Psoas muscle (tissue), 8 donors: ENCODE measurements around the gene NCR3LG1. TPM values are rescaled to one million over a fixed set of nuclear protein-coding genes. Genes with fewer than 3 reads are reported as not detected.
A peak's percentile ranks its signal among the peaks of the same experiment; 100 is the strongest.

Experiments
- ATAC-seq, 4 donors: fragments of 200-7000 bp; cut with Tn5 transposase; one replicate each; pipeline ENCODE4 v1.9.1; 2020; ENCODE audit warnings: moderate library complexity in 3 of 4, mild to moderate bottlenecking in 2 of 4
- DNase-seq, 2 donors: peaks; one replicate each; pipeline ENCODE4 v3.0.0-alpha.2; 2020
- H3K27ac ChIP-seq: fragments of 200-600 bp; one replicate; pipeline ENCODE4 v1.8.0; 2022
- H3K27me3 ChIP-seq, 3 donors: fragments of 200-600 bp in 1 of 3; one replicate each; pipeline versions ENCODE4 v1.6.1 to v1.8.0; 2013 to 2022; ENCODE audit warnings: low read length in 2 of 3, mild to moderate bottlenecking in 2 of 3, moderate library complexity in 1 of 3; ENCODE audit not compliant: insufficient read depth in 3 of 3
- H3K36me3 ChIP-seq, 2 donors: fragments of 200-600 bp in 1 of 2; one replicate each; pipeline versions ENCODE4 v1.6.1 to v1.8.0; 2013 to 2022; ENCODE audit warnings: low read depth in 1 of 2, mild to moderate bottlenecking in 1 of 2, moderate library complexity in 1 of 2; ENCODE audit not compliant: insufficient read depth in 1 of 2
- H3K4me1 ChIP-seq: fragments of 200-600 bp; one replicate; pipeline ENCODE4 v1.8.0; 2022
- H3K4me3 ChIP-seq: fragments of 200-600 bp; one replicate; pipeline ENCODE4 v1.8.0; 2022; ENCODE audit warnings: mild to moderate bottlenecking
- H3K9me3 ChIP-seq: fragments of 200-600 bp; one replicate; pipeline ENCODE4 v1.8.0; 2022
- WGBS, 3 donors: extraction: QIAGEN DNeasy Blood & Tissue Kit; methylation state at CpG; one replicate each; pipeline versions ENCODE4 v1.1.6 to v1.1.7; 2013; 5-methylcytosine and 5-hydroxymethylcytosine counted together
- intact Hi-C, 2 donors: fragments of 100-400 bp; cut with DNase I; formaldehyde crosslinking; loops; one replicate each; pipeline versions ENCODE4 v1.11.0 to v1.14.2; 2022
- polyA plus RNA-seq, 3 donors: library from polyadenylated mRNA; stranded (reverse); fragments of 200-250 nt; gene quantifications; one replicate each; pipeline ENCODE4 v1.2.3, GENCODE V29; 2013
- total RNA-seq, 4 donors: library from RNA; stranded (reverse); fragmentation: NEBNext Ultra II Directional in 2 of 4; extraction: Animal tissue kit (Norgen Biotek cat#: 25700) in 2 of 4; gene quantifications; one replicate each; pipeline versions ENCODE4 v1.2.1 to v1.2.4, GENCODE V29; 2021 to 2023
- TF ChIP-seq, protein P1 (sequence below): fragments of 200-600 bp; IDR thresholded peaks from one replicate; pipeline ENCODE4 v1.8.0; 2022; ENCODE audit warnings: antibody characterized with exemption
- donor health status: healthy with polysubstance abuse.
- donor health status: DM: no; HTN: no; CAD: no; lungs with moderate emphysema.
- donor health status: Bipolar disorder and iron deficiency.
- donor health status: healthy.
- donor health status: DM: yes; HTN: yes; CAD: no.
- donor health status: DM: no; HTN: no; CAD: no.
- donor health status: DM: no; HTN: no; CAD: no.
- donor health status: DM: yes; HTN: yes; CAD: no.

NCR3LG1 gene
- total and polyA plus RNA-seq, 7 donors: 0.01 to 0.71 (median 0.17) TPM

DNA sequence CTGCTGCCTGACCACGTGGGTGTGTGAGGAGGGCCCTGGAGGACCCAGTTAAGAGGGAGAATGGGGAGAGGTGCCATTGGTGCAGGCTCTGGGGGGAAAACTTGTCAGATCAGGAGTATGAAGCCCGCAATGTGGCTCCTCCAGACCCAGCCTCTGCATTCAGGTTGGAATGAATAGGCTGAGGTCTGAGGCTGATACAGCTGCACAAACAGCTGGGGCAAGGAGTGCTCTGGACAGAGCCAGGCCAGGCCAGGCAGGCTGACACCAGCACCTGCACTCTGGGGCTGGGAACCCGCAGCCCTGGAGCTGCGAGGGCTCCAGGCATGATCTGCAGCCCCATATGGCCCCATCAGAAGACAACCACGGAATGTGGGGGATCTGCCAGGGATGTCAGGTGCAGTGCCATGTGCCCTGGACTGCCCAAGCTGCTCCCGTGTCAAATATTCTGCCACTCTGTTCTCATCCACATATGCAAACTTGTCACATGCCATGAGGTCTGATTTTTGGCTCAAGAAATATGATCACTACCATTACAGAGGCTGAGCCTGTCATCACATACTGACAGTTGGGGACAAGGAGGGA, 64.0 kb downstream of the NCR3LG1 start:
- WGBS, 3 donors: 30 to 39% (median 32%) methylated on average over 6 of the region's 6 CpGs
- no peaks in the 10 kb centered on the region for H3K27me3 ChIP-seq
- intact Hi-C loops: loop anchor here in 1 of 2 donors (5.0 kb wide), 1 partner anchor 52 kb away; no protein-coding TSS in a partner anchor
- peak; percentile 72 to 88 for DNase-seq
- H3K4me3 ChIP-seq: no peak overlapping the region
- H3K4me1 ChIP-seq: peaks cover 25% of the 10 kb centered on the region
- TF ChIP-seq, protein P1, sequence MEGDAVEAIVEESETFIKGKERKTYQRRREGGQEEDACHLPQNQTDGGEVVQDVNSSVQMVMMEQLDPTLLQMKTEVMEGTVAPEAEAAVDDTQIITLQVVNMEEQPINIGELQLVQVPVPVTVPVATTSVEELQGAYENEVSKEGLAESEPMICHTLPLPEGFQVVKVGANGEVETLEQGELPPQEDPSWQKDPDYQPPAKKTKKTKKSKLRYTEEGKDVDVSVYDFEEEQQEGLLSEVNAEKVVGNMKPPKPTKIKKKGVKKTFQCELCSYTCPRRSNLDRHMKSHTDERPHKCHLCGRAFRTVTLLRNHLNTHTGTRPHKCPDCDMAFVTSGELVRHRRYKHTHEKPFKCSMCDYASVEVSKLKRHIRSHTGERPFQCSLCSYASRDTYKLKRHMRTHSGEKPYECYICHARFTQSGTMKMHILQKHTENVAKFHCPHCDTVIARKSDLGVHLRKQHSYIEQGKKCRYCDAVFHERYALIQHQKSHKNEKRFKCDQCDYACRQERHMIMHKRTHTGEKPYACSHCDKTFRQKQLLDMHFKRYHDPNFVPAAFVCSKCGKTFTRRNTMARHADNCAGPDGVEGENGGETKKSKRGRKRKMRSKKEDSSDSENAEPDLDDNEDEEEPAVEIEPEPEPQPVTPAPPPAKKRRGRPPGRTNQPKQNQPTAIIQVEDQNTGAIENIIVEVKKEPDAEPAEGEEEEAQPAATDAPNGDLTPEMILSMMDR: no peak
- H3K9me3 ChIP-seq: no peaks in the 10 kb centered on the region
- peak overlapping the region; percentile 89 for H3K27ac ChIP-seq
- peak; percentile 95 to 96 (median 96) for ATAC-seq
- H3K36me3 ChIP-seq: no peaks in the 10 kb centered on the region

DNA sequence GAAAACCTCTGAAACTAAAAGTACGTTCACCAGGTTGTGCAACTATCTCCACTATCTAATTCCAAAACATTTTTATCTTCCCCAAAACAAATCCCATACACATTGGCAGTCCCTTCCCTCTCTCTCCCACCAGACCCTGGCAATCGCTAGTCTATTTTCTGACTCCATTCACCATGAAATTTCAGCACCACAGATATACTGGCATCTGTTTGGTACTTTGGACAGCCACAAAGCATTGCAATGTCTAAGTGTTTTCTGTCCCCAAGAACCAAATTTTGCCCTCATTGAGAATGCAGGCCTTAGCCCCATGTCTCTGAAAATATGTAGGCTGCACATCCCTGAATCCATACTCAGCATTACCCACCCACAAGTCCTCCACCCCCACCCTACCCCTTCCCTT, 64.9 kb downstream of the NCR3LG1 start:
- H3K27me3 ChIP-seq: no peaks in the 10 kb centered on the region
- 53 to 77% (median 53%) methylated on average over 2 of the region's 2 CpGs for whole genome bisulfite sequencing, 3 donors
- intact Hi-C loops: loop anchor here in 1 of 2 donors (5.0 kb wide), 1 partner anchor 51 kb away; no protein-coding TSS in a partner anchor

DNA sequence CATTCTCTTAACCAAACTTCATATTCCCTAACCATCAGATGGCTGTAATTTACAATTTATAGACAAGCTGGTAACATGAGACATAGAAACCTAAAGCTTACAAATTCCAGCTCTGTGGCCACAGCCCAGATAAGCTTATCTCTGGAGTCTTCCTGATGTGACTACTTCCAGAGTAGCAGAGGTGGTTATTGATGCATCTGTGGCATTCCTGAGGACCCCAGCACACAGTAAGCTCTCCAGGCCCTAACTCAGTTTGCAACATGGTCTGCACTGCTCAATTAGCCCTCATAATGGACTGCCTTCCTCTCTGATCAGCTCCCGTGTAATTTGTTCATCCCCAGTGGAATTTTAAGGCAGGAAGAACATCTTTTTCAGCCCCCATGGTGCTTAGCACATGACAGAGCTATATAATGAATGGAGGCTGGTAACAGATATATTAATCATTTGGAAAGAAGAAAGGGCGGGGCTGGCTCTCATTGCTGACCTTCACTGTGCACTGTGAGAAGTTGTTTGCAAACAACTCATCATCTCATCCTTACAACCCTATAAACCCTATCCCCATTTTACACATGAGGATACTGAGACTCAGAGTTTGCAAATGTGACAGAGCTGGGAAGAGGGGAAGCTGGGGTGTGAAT, 67.0 kb downstream of the NCR3LG1 start:
- 76 to 80% (median 79%) methylated on average over 2 of the region's 2 CpGs for WGBS, 3 donors

More for the DNA sequence above, 64.9 kb downstream of the NCR3LG1 start:
- peaks cover 32% of the 10 kb centered on the region for H3K4me1 ChIP-seq
- ATAC-seq (peak in 1 of 4 donors; percentile 23), DNase-seq (no peak)
- H3K4me3 ChIP-seq: no peak overlapping the region
- no peaks in the 10 kb centered on the region for H3K36me3 ChIP-seq
- H3K27ac ChIP-seq: peak overlapping the region; percentile 89
- H3K9me3 ChIP-seq: no peaks in the 10 kb centered on the region
- TF ChIP-seq, protein P1: no peak

DNA sequence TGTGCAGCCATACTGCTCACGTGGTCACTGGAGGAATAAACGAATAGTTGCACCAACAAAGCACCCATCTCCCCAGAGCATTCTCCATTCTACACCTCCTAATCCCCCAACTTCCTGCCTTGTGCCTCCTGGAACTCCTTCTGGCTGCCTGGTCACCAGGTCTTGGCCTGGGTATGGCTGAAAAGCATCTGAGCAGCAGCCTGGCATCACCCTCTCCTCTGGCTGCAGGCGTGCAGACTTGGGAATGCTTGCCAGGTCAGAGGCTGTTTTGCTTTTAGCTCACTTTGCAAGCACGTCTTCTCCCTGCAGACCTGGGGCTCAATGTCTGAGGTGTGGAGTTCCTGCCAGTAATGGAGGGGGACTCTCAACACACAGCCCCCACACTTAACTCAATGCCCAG, 70.2 kb downstream of the NCR3LG1 start:
- TF ChIP-seq, protein P1: no peak
- Histone ChIP-seq H3K9me3 (no peaks in the 10 kb centered on the region), H3K4me1 (peaks cover 23% of the 10 kb centered on the region), H3K27me3 (no peaks in the 10 kb centered on the region), H3K27ac (peak overlapping the region; percentile 44), H3K36me3 (no peaks in the 10 kb centered on the region), H3K4me3 (no peak overlapping the region)
- ATAC-seq (peak in 3 of 4 donors; percentile 79 to 88 (median 83)), DNase-seq (peak in 1 of 2 donors; percentile 67)
- 14 to 27% (median 19%) methylated on average over 4 of the region's 4 CpGs for WGBS, 3 donors
- intact Hi-C loops: no loop called here

More for the DNA sequence above, 67.0 kb downstream of the NCR3LG1 start:
- Histone ChIP-seq H3K27ac (no peak overlapping the region), H3K4me3 (no peak overlapping the region), H3K27me3 (no peaks in the 10 kb centered on the region), H3K9me3 (no peaks in the 10 kb centered on the region), H3K36me3 (no peaks in the 10 kb centered on the region), H3K4me1 (peaks cover 39% of the 10 kb centered on the region)
- intact Hi-C loops: loop anchor here in 1 of 2 donors (5.0 kb wide), 1 partner anchor 49 kb away; no protein-coding TSS in a partner anchor
- TF ChIP-seq, protein P1: no peak
- ATAC-seq (no peak), DNase-seq (no peak)
